Measurements from ENCODE around the gene WHRN. TPM values are rescaled to one million over a fixed set of nuclear protein-coding genes. Genes with fewer than 3 reads are reported as not detected.

Gene WHRN
- total and polyA plus RNA-seq, 2 experiments from 2014 or later: 8.3 to 8.9 TPM

- TF ChIP-seq ZNF462 (CRISPR knock-in tag; IDR thresholded peaks at IDR 0.05): no peak
- TF ChIP-seq JUNB (IDR thresholded peaks at IDR 0.05; ENCODE audit: unreplicated experiment): no peak
- no peak for TF ChIP-seq ZNF114 (CRISPR knock-in tag; IDR thresholded peaks at IDR 0.05)
- TF ChIP-seq EZH2phosphoT487 (IDR thresholded peaks at IDR 0.05; ENCODE audit: unreplicated experiment): no peak
- TF ChIP-seq CREB1 (CRISPR knock-in tag; IDR thresholded peaks at IDR 0.05; ENCODE audit: low read depth): no peak
- no peak for TF ChIP-seq STAT1 (IDR thresholded peaks at IDR 0.05; ENCODE audit: unreplicated experiment)
- TF ChIP-seq NANOG (IDR thresholded peaks at IDR 0.05; ENCODE audit: borderline replicate concordance): no peak
- TF ChIP-seq REST (IDR thresholded peaks at IDR 0.05; ENCODE audit: unreplicated experiment): no peak
- TF ChIP-seq ETS1 (IDR thresholded peaks at IDR 0.05): no peak
- TF ChIP-seq EZH2 (IDR thresholded peaks at IDR 0.05; ENCODE audit: low read depth, unreplicated experiment): no peak
These were observed 29.7 kb downstream of the WHRN start (continued) for GRCh38 chr9:114475412-114476135.

All from GM23338 (cell line).